Measurements from ENCODE around the gene TMEM140.

TMEM140 gene

DNA sequence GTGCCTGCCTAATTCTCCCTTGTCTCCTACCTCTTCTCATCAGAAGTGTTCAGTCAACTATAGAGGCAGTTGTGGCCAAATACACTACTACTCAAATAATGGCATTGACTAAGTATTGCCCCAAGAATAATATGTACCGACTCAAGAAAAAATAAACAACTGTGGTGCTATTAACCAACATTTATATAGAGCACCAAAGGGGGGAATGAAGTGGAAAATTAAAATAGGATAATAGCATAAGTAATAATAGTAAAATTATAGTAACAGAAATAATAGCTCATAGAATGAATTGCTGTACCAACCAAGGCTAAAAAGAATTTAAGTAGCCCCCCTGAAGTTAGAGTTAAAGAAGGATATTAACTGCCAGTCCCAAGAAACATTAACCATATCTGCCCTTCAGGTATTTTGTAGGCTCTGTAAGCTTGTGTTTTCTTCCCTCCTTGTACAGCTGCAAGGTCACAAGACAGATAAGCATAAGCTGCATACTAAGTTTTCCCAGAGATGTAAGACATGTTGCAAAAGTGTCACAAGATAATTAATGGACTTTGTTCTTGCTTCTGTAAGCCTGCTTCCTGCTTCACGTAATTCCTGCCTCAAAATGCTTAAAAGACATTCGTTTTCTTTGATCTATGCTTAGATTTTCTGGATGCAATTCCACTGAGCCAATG, 33.5 kb downstream of the TMEM140 start:
- no peak for DNase-seq (ENCODE audit: low read depth)
- no peak overlapping the region for H3K4me3 ChIP-seq (ENCODE audit: control insufficient read depth, low read depth, low read length)
- TF ChIP-seq CTCF (IDR thresholded peaks at IDR 0.05; ENCODE audit: control insufficient read depth, insufficient read depth, low read depth, low read length, missing control alignments) = no peak

- no peak for DNase-seq (ENCODE audit: low read depth)
- TF ChIP-seq CTCF (IDR thresholded peaks at IDR 0.05; ENCODE audit: control insufficient read depth, insufficient read depth, low read depth, low read length, missing control alignments) = no peak
Measured at GRCh38 chr7:135181929-135182678, 34.2 kb downstream of the TMEM140 start.

GRCh38 chr7:135183478-135183877, 35.6 kb downstream of the TMEM140 start:
- no peak for TF ChIP-seq CTCF (IDR thresholded peaks at IDR 0.05; ENCODE audit: control insufficient read depth, insufficient read depth, low read depth, low read length, missing control alignments)
- no peak for DNase-seq (ENCODE audit: low read depth)
- H3K4me3 ChIP-seq (ENCODE audit: control insufficient read depth, low read depth, low read length) = no peak overlapping the region

More at GRCh38 chr7:135181929-135182678, 34.2 kb downstream of the TMEM140 start:
- no peak overlapping the region for H3K4me3 ChIP-seq (ENCODE audit: control insufficient read depth, low read depth, low read length)

GRCh38 chr7:135184254-135184841, 36.5 kb downstream of the TMEM140 start:
- no peak for TF ChIP-seq CTCF (IDR thresholded peaks at IDR 0.05; ENCODE audit: control insufficient read depth, insufficient read depth, low read depth, low read length, missing control alignments)
- DNase-seq (ENCODE audit: low read depth) = no peak
- H3K4me3 ChIP-seq (ENCODE audit: control insufficient read depth, low read depth, low read length) = no peak overlapping the region

- no peak for TF ChIP-seq CTCF (IDR thresholded peaks at IDR 0.05; ENCODE audit: control insufficient read depth, insufficient read depth, low read depth, low read length, missing control alignments)
- DNase-seq (ENCODE audit: low read depth) = no peak
- H3K4me3 ChIP-seq (ENCODE audit: control insufficient read depth, low read depth, low read length) = no peak overlapping the region
Measured at GRCh38 chr7:135185471-135186260, 37.8 kb downstream of the TMEM140 start.

DNA sequence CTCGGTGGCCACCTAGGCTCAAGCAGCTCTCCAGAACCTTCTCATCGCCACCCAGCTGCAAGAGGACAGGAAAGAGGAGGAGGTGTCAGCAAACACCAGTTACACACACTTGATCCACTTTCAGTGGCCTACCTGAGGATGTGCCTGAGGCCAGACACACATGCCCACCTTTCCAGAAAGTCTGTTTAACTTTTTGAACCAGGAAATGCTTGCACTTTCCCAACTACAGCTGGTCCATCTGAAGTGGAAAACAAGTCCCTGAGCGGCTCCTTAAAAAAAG, 38.3 kb downstream of the TMEM140 start:
- no peak for TF ChIP-seq CTCF (IDR thresholded peaks at IDR 0.05; ENCODE audit: control insufficient read depth, insufficient read depth, low read depth, low read length, missing control alignments)
- DNase-seq (ENCODE audit: low read depth) = no peak
- no peak overlapping the region for H3K4me3 ChIP-seq (ENCODE audit: control insufficient read depth, low read depth, low read length)
